ENCODE measurements around the gene PHTF2. TPM values are rescaled to one million over a fixed set of nuclear protein-coding genes. Genes with fewer than 3 reads are reported as not detected.

The PHTF2 gene
- total RNA-seq, 1 donor from 2014 or later, result 27.0 TPM

- Histone ChIP-seq H3K4me2 (ENCODE audit: low read length) (no peak overlapping the region), H3K9me3 (ENCODE audit: insufficient read depth, low read depth, low read length) (no peaks in the 10 kb centered on the region), H3K4me3 (ENCODE audit: insufficient read depth, low read depth, low read length) (no peak overlapping the region), H3K36me3 (ENCODE audit: insufficient read depth, low read length) (no peaks in the 10 kb centered on the region), H3K79me2 (ENCODE audit: insufficient read depth, low read length) (no peaks in the 10 kb centered on the region), H3K9ac (ENCODE audit: low read length) (no peak overlapping the region), H3K27ac (ENCODE audit: low read depth, low read length) (no peak overlapping the region), H4K20me1 (ENCODE audit: insufficient read depth, low read length) (no peaks in the 10 kb centered on the region), H3K4me1 (ENCODE audit: insufficient read depth, low read length) (no peaks in the 10 kb centered on the region), H2AFZ (ENCODE audit: low read depth, low read length) (no peak overlapping the region), H3K27me3 (ENCODE audit: insufficient read depth, low read length) (no peaks in the 10 kb centered on the region)
- no peak for FAIRE-seq
- H3K4me3 Mint-ChIP-seq (ENCODE audit: unreplicated experiment), result no peak overlapping the region
- DNase-seq (ENCODE audit: low read depth), result no peak
- H3K4me1 Mint-ChIP-seq (ENCODE audit: low read depth, unreplicated experiment), result no peaks in the 10 kb centered on the region
- no peaks in the 10 kb centered on the region for H3K9me3 Mint-ChIP-seq (ENCODE audit: unreplicated experiment)
- TF ChIP-seq EZH2 (IDR thresholded peaks at IDR 0.05; ENCODE audit: insufficient read depth, low read length), result no peak
- no peak for TF ChIP-seq CTCF (IDR thresholded peaks at IDR 0.05; ENCODE audit: insufficient read depth, low read depth, low read length)
- no peak overlapping the region for H3K27ac Mint-ChIP-seq (ENCODE audit: unreplicated experiment)
- H3K36me3 Mint-ChIP-seq (ENCODE audit: low read depth, unreplicated experiment), result no peaks in the 10 kb centered on the region
- no peaks in the 10 kb centered on the region for H3K27me3 Mint-ChIP-seq (ENCODE audit: low read depth, unreplicated experiment)
Measured at GRCh38 chr7:78002021-78002420, 203.4 kb downstream of the PHTF2 start.

- FAIRE-seq, result no peak
- Mint-ChIP-seq H3K36me3 (ENCODE audit: low read depth, unreplicated experiment) (no peaks in the 10 kb centered on the region), H3K4me3 (ENCODE audit: unreplicated experiment) (no peak overlapping the region), H3K27me3 (ENCODE audit: low read depth, unreplicated experiment) (no peaks in the 10 kb centered on the region), H3K27ac (ENCODE audit: unreplicated experiment) (no peak overlapping the region), H3K9me3 (ENCODE audit: unreplicated experiment) (no peaks in the 10 kb centered on the region), H3K4me1 (ENCODE audit: low read depth, unreplicated experiment) (no peaks in the 10 kb centered on the region)
- H3K4me1 ChIP-seq (ENCODE audit: insufficient read depth, low read length), result no peaks in the 10 kb centered on the region
- no peak for TF ChIP-seq CTCF (IDR thresholded peaks at IDR 0.05; ENCODE audit: insufficient read depth, low read depth, low read length)
- no peak for TF ChIP-seq EZH2 (IDR thresholded peaks at IDR 0.05; ENCODE audit: insufficient read depth, low read length)
- H3K4me3 ChIP-seq (ENCODE audit: insufficient read depth, low read depth, low read length), result no peak overlapping the region
- H2AFZ ChIP-seq (ENCODE audit: low read depth, low read length), result no peak overlapping the region
- no peak overlapping the region for H3K4me2 ChIP-seq (ENCODE audit: low read length)
- H3K27me3 ChIP-seq (ENCODE audit: insufficient read depth, low read length), result no peaks in the 10 kb centered on the region
- H3K79me2 ChIP-seq (ENCODE audit: insufficient read depth, low read length), result no peaks in the 10 kb centered on the region
- H3K9ac ChIP-seq (ENCODE audit: low read length), result no peak overlapping the region
- no peaks in the 10 kb centered on the region for H3K36me3 ChIP-seq (ENCODE audit: insufficient read depth, low read length)
- H3K27ac ChIP-seq (ENCODE audit: low read depth, low read length), result no peak overlapping the region
- H4K20me1 ChIP-seq (ENCODE audit: insufficient read depth, low read length), result no peaks in the 10 kb centered on the region
- H3K9me3 ChIP-seq (ENCODE audit: insufficient read depth, low read depth, low read length), result no peaks in the 10 kb centered on the region
- DNase-seq (ENCODE audit: low read depth), result no peak
Measured at GRCh38 chr7:78002715-78003114, 204.1 kb downstream of the PHTF2 start.

GRCh38 chr7:78006063-78006755 lies 207.6 kb downstream of the PHTF2 start:
- no peak for TF ChIP-seq CTCF (IDR thresholded peaks at IDR 0.05; ENCODE audit: insufficient read depth, low read depth, low read length)
- no peak for TF ChIP-seq EZH2 (IDR thresholded peaks at IDR 0.05; ENCODE audit: insufficient read depth, low read length)
- Histone ChIP-seq H3K27ac (ENCODE audit: low read depth, low read length) (no peak overlapping the region), H2AFZ (ENCODE audit: low read depth, low read length) (no peak overlapping the region), H3K4me1 (ENCODE audit: insufficient read depth, low read length) (no peaks in the 10 kb centered on the region), H3K4me2 (ENCODE audit: low read length) (no peak overlapping the region), H3K36me3 (ENCODE audit: insufficient read depth, low read length) (no peaks in the 10 kb centered on the region), H3K79me2 (ENCODE audit: insufficient read depth, low read length) (no peaks in the 10 kb centered on the region), H4K20me1 (ENCODE audit: insufficient read depth, low read length) (no peaks in the 10 kb centered on the region), H3K9ac (ENCODE audit: low read length) (no peak overlapping the region), H3K9me3 (ENCODE audit: insufficient read depth, low read depth, low read length) (no peaks in the 10 kb centered on the region), H3K27me3 (ENCODE audit: insufficient read depth, low read length) (no peaks in the 10 kb centered on the region), H3K4me3 (ENCODE audit: insufficient read depth, low read depth, low read length) (no peak overlapping the region)
- Mint-ChIP-seq H3K36me3 (ENCODE audit: low read depth, unreplicated experiment) (no peaks in the 10 kb centered on the region), H3K9me3 (ENCODE audit: unreplicated experiment) (no peaks in the 10 kb centered on the region), H3K27ac (ENCODE audit: unreplicated experiment) (no peak overlapping the region), H3K4me3 (ENCODE audit: unreplicated experiment) (no peak overlapping the region), H3K27me3 (ENCODE audit: low read depth, unreplicated experiment) (no peaks in the 10 kb centered on the region), H3K4me1 (ENCODE audit: low read depth, unreplicated experiment) (no peaks in the 10 kb centered on the region)
- DNase-seq (ENCODE audit: low read depth), result no peak
- no peak for FAIRE-seq

Measured in astrocyte (in vitro differentiated cells and primary cell).